Kidney capillary endothelial cell (primary cell): ENCODE measurements around the gene KRTAP29-1.

ENCODE experiments used
- DNase-seq: peaks from one replicate; pipeline ENCODE4 v3.0.0-alpha.2; 2018; ENCODE audit warnings: low spot score

KRTAP29-1 gene

GRCh38 chr17:41327411-41328120 is 24.9 kb upstream of the KRTAP29-1 start:
- no peak for DNase-seq

- DNase-seq = no peak
Measured at GRCh38 chr17:41326173-41327145, 23.8 kb upstream of the KRTAP29-1 start.

- no peak for DNase-seq
Measured at GRCh38 chr17:41325611-41326010, 23.0 kb upstream of the KRTAP29-1 start.

- DNase-seq = no peak
Measured at GRCh38 chr17:41325126-41325525, 22.5 kb upstream of the KRTAP29-1 start.

- DNase-seq = no peak
Measured at GRCh38 chr17:41324180-41325075, 21.8 kb upstream of the KRTAP29-1 start.

GRCh38 chr17:41322903-41323895 is 20.5 kb upstream of the KRTAP29-1 start:
- DNase-seq = no peak

GRCh38 chr17:41322094-41322902 is 19.6 kb upstream of the KRTAP29-1 start:
- DNase-seq = peak; percentile 53

GRCh38 chr17:41318231-41318630 is 15.6 kb upstream of the KRTAP29-1 start:
- DNase-seq = no peak

GRCh38 chr17:41315814-41316445 is 13.3 kb upstream of the KRTAP29-1 start:
- no peak for DNase-seq

GRCh38 chr17:41315204-41315794 is 12.6 kb upstream of the KRTAP29-1 start, which contains the start of gene KRTAP17-1:
Gene KRTAP17-1, minus strand, starts transcription at chr17:41315710. Its CDS starts 60 bp downstream, at chr17:41315650.
- DNase-seq = no peak

GRCh38 chr17:41311111-41311510 is 8.5 kb upstream of the KRTAP29-1 start:
- DNase-seq = no peak

- DNase-seq = no peak
Measured at GRCh38 chr17:41308918-41309359, 6.3 kb upstream of the KRTAP29-1 start, which contains the start of gene KRTAP16-1. Gene KRTAP16-1, minus strand, starts transcription at chr17:41309309. Its CDS starts 56 bp downstream, at chr17:41309253.

- no peak for DNase-seq
Measured at GRCh38 chr17:41308251-41308917, 5.7 kb upstream of the KRTAP29-1 start.

GRCh38 chr17:41307647-41308046 is 5.0 kb upstream of the KRTAP29-1 start:
- no peak for DNase-seq

GRCh38 chr17:41304091-41304490 is 1.4 kb upstream of the KRTAP29-1 start:
- DNase-seq = no peak

- no peak for DNase-seq
Measured at GRCh38 chr17:41302981-41303380, 330 bp upstream of the KRTAP29-1 start.

GRCh38 chr17:41301204-41301790 is 1.4 kb downstream of the KRTAP29-1 start:
- no peak for DNase-seq
